NCI-H187 (cell line): Measurements from ENCODE around the gene STRIT1.
"Not testable (repeated sequence)": the region's sequence is repeated elsewhere in the genome, so short reads cannot be mapped to it uniquely, and the experiment has no call there.

Experiments
- DNase-seq, 2 experiments: peaks; one replicate each; lab custom pipeline; 2025; lab: John Stamatoyannopoulos, UW

Gene STRIT1

DNA sequence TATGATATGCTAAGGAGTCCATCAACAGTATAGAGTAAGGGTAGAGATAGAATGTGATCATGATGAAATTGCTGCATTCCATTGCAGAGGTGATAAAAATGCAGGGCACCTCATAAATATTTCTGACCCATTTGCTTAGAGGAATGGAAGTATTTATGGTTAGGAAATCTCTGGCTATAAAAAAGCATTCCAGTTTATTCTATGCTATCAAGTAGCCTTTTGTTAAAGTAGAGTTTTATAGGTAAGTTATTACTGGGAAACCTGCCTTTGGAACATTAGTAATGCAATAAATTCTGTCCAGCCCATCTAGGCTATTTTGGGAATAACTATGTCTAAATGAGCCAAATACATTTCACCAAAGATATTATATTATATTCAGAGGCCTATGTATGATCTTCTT lies 19.8 kb upstream of the STRIT1 start:
- no peak for DNase-seq

DNA sequence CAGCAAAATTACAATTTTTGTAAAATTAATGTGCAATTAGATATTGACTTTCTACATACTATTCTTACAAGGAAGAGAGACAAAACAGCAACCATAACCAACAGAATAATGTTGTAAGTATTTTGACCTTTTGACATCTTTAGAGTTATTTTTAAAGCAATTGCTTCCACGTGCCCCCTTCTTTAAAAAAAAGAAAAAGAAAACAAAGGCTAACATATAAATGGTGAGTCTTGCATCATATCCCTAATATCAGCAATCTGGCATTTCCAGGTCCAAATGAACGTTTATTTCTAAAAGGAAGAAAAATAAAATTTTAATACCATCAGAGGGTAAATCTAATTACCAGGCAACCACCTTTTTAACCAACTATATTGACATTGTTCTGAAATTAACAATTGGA lies 19.3 kb upstream of the STRIT1 start:
- DNase-seq, result no peak

DNA sequence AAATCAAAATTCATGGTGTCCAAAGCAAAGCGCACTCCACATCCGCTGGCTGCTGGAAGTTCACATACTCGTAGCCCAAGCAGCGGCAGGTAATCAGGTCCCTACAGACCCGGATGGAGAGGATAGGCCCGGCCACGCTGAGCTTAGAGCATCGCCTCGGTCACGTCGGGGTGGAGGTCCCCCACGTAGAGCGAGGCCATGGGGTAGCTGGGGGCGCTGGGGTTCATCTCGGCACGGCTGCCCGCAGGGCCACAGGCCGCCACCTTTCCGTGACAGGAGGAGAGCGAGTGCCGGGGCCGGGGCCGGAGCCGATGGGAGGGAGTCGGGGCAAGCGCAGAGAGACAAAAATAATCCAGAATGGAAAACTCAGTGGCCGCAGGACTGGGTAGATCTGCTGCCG lies 16.1 kb upstream of the STRIT1 start:
- DNase-seq, result no peak

DNA sequence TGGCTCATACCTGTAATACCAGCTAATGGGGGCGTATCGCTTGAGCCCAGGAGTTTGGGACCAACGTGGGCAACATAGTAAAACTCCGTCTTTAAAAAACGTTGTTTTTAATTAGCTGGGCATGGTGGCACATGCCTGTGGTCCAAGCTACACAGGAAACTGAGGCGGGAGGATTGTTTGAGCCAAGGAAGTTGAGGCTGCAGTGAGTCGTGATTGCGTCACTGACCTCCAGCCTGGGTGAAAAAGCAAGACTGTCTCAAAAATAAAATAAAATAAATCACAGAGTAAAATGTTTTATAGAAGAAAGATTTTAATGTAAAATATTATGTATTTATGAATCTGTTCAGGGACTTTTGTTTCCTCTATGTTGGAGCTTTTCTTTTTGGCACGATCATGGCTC lies 15.3 kb upstream of the STRIT1 start:
- DNase-seq, result no peak

DNA sequence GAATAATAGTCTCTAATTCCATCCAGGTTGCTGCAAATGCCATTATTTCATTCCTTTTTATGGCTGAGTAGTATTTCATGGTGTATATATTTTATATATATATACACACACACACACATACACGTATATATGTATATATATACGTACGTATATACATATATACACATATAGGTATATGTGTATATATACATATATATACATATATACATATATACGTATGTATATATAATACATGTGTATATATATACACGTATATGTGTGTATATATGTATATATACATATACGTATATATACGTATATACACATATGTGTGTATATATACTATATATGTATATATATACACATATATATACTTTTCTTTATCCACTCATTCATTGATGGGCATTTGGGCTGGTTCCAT lies 13.7 kb upstream of the STRIT1 start:
- no peak for DNase-seq

DNA sequence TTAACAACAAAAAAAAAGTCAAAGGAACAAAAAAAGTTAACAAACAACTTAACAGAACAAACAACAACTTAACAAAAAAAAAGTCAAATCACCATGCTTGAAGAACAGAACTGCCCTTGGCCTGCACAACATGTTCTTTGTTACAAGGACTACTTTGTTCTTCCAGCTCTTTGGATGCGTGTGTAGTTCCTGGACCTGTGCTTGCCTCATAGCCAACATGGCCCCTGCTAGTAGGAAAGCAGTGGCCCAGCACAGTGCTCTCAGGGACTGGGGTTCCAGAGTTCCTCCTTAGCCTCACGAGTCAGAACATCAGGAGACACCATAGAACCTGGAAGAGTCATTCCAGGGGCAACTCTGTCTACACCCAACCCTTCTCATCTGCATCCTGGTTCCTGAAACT lies 10.9 kb upstream of the STRIT1 start:
- no peak for DNase-seq

DNA sequence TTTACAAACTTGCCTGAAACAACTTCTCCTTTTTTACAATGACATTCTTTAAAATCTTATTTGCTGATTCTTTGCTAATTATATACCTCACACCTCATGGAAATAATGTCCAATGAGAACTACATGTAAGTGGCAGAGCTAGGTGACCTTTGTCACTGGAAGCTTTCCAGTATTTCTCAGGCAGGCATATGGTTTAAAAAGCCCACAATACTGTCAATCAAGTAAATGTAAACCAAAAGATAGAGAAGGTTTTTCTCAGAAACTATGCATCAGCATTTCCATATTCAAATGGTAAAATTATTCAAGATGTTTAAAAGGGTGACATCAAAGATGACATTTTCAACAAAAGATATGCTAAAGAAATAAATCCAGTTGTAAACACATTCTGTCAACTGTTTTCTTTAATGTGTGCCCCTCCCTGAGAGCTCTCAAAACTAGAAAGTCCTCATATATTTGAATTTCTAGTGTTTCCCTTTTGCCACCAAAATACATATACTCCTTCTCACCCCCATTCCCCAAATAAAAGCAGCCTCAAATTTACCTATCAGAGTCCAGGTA lies 10.1 kb upstream of the STRIT1 start:
- no peak for DNase-seq

DNA sequence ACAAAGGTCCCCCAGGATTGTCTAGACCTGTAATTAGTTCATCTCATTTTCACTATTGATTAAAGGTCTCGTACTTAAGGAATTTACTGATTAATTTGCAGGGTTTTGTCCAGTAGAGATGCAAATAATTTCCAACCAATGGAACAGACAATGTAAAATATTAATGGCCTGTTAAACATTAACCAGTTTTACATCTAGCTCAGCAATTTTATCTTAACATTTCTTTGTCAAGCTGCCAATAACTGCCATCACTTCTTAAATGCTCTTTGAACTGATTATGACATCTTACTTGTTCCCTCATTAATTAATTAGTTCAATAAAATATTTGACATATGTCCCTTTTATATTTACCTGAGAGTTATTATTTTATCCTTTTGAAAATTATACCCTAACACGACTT lies 9.4 kb upstream of the STRIT1 start:
- DNase-seq, result no peak

DNA sequence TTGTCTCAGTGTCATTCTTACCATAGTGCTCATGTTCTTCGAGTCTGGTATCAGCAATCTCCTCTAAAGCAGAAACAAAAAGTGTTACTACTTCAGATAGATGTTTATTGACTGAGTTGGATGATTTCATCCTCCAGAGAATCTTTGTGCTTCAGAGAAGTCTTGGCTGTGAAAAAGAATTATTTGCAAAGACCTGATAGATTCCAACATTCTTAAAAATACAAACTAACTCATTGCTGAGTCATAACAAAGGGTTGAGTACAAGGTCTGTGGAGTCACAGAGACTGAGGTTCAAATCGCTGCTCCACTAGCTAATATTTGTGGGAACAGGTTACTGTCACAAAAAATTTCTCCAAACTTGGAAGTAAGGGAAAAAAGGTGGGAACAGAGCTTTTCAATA lies 9.0 kb upstream of the STRIT1 start:
- no peak for DNase-seq

DNA sequence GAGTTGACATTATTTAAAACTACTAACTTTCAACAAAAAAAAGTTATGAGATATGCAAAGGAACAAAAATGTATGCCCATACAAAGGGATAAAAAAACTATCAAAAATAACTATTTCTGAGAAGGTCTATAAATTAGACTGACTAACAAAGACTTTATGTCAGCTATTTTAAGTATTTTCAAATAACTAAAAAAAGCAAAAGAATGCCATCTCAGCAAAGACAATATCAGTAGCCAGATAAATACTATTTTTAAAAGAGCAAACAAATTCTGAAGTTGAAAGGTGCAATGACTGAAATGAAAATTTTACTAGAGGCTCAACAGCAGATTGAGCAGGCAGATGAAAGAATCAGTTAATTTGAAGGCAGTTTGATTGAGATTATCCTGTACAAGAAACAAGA lies 3.6 kb upstream of the STRIT1 start:
- DNase-seq, result no peak

DNA sequence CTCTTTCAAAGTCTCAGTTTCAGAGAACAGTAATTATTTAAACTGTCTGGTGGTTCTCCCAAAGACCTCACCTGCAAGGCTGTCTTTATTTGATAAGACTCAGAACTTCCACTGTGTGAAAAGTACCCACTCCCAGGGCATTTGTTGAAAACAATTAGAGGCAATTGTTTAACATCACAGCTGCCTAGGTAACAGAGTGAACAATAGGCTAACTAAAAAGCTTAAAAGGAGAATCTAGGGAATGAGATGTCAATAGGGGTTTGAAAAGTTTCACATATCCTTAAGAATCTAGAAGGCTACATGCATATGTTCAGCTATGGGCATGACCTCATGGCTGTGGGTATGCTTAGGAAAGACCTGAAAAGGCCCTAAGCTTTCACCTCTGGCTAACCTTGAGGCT lies 2.9 kb upstream of the STRIT1 start:
- no peak for DNase-seq

DNA sequence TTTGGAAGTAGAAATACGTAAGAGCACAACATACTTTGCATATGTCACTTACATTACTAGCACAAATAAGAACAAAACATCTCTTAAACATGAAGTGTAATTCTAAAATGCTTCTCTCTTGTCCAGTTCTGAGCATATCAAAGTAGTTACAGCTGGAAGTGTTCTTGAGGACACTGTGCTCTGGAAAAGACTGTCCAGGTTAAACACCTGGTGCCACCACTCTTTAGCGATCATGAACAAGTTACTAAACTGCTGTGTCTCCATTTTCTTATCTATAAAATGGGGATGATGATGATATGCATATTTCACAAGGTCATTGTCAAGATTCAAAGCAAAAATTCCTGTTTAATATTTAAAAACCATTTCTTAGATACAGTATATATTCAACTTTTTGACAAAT lies 790 bp downstream of the STRIT1 start:
- no peak for DNase-seq

DNA sequence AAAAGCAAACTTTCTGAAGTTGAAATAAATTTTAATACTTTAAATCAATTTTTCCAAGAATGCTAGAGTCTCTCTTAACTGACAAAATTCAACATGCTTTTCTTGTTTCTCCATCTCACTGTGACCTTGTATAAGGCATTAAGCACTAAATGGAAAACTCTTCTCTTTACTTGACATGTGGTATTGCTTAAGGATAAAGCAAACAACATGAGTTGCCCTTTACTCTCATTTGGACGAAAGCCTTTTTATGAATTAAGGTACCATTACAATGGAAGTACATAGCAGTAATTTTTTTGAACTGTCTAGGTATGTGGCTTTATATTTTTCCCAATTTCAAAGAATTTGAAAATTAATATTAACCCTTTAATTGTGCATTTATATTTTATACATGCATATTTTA lies 1.4 kb downstream of the STRIT1 start:
- DNase-seq, result no peak

DNA sequence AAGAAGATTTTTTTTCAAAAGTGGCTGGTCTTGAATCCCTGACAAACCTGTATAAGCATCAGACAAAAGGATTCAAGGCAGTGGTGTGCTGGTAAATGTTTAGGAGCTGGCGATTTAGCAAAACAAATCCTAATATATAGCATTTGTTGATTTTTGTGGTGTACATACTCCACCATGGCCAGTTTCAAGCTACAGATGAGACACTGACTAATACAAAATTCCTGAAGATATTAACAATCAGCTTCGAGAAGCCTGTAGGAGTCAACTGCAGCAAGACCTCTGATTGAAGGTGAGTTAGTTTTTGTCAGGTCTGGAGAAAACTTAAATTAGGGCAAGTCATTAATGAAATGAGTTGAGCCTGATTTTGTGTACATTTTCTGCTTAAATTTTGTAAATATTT lies 6.7 kb downstream of the STRIT1 start:
- no peak for DNase-seq

DNA sequence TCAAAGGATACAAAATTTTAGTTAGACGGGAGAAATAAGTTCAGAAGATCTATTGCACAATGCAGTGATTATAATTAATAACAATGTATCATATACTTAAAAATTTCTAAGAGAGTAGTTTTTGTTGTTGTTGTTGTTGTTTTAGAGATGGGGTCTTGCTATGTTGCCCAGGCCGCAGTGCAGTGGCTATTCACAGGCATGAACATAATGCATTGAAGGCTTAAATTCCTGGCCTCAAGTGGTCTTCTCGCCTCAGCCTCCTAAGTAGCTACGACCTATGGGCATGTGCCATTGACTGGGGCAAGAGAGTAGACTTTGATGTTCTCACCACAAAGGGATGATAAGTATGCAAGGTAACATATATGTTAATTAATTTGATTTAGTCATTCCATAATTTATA lies 7.5 kb downstream of the STRIT1 start:
- DNase-seq, result no peak

DNA sequence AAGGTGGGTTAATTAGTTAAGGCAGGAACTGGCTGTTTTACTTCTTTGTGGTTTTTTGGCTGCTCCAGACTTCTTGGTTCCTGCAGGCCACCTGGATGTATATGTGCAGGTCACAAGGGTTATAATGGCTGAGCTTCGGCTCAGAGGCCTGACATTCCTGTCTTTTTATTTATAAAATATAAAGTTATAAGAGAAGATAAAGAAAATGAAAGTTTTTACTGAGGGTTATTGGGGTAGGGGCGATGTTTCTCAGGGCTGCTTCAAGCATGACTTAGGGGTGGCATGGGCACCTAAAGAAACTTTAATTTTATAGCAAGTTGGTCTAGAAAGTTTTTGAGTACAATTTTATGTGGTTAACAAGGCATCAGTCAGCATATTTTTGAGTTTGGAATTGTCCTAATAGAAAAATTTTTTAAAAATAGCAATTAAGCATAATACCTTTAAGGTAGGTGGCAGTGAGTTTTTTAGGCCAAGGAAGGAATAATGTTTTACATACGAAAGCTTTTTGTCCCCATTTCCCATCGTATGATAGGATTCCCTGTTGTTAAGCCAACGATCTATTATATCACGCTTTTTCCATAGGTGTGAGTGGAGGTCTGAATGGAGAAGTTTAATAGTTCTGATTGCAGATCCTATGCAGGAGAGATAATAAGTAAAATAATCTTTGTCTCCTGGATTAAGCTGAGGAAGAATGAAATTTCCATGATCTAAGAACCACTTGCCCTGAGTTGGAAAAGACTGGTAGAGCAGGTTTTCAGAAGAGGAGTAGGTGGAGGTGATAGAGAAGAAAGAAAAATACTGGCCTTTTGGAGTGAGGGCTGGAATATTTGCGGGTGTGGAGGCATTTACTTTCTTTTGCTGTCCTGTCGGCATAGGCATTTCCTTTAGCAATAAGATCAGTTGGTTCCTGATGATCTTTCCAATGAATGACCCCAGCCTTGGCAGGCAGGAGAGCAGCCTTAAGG lies 10.1 kb downstream of the STRIT1 start:
- DNase-seq, result no peak

DNA sequence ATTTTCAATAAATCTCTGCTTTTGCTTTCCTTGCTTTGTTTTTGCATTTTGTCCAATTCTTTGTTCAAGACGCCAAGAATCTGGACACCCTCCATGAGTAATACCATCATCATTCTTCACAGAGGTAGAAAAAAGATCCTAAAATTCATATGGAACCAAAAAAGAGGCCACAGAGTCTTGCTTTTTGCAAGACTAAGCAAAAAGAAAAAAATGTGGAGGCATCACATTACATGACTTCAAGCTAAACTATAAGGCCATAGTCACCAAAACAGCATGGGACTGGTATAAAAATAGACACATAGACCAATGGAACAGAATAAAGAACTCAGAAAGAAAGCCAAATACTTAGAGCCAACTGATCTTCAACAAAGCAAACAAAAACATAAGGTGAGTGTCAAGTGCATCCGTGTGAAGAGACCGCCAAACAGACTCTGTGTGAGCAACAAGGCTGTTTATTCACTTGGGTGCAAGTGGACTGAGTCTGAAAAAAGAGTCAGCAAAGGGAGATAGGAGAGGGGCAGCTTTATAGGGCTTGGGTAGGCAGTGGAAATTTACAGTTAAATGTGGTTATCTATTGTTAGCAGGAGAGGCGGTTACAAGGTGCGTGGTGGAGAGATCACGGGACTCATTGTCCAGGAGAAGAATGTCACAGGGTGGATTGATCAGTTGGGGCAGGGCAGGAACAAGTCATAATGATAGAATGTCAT lies 10.9 kb downstream of the STRIT1 start:
- DNase-seq, result no peak

DNA sequence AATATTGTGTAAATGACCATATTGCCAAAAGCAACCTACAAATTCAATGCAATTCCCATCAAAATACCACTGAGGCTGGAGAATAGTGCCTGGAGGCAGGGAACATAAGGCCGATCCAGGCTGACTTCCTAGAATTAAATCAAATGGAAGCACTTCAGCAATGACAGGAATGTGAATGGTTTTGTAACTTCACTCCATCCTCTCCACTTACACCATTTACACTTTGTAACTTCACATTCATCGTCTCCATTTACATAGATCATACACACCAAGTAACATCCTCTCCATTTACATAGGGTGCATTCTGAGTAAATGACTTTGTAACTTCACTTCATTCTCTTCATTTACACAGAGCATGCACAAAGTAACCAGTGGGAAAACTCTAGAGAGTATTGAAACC lies 11.6 kb downstream of the STRIT1 start:
- no peak for DNase-seq

DNA sequence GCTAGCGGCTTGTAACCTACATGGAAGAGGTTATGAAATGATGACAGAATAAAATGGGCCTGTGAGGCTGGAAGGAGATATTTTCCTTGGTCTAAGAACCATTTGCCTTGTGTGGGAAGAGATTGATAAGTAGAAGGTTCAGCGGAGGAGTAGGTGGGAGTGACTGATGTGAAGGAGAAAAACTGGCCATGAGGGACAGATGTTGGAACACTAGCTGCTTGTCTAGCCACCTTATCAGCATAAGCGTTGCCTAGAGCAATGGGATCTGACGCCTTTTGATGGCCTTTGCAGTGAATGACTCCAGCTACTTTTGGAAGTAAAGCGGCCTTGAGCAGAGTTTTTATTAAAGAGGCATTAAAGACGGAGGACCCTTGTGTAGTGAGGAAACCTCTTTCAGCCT lies 17.4 kb downstream of the STRIT1 start:
- DNase-seq, result not testable (repeated sequence)

DNA sequence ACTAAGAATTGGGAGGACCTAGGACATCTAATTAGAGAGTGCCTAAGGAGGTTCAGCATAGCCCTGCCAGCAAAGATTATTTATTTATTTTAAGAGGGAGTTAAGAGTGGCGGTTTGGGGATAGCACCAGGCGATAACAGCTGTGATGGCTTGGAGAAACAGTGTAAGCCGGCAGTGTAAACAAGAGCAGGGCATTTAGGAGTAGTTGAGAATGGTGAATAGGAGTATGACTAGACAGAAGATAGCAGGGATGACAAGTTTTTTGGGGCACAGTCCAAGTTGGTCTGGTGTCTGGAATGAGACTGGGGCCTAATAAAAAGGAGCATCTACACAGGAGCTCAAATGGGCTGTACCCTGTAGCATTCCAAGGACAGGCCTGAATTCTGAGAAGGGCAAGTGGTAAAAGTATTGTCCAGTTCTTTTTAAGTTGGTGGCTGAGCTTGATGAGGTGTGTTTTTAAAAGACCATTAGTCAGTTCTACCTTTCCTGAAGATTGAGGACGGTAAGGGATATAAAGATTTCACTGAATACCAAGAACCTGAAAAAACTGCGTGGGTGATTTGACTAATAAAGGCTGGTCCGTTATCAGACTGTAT lies 18.2 kb downstream of the STRIT1 start:
- not testable (repeated sequence) for DNase-seq

DNA sequence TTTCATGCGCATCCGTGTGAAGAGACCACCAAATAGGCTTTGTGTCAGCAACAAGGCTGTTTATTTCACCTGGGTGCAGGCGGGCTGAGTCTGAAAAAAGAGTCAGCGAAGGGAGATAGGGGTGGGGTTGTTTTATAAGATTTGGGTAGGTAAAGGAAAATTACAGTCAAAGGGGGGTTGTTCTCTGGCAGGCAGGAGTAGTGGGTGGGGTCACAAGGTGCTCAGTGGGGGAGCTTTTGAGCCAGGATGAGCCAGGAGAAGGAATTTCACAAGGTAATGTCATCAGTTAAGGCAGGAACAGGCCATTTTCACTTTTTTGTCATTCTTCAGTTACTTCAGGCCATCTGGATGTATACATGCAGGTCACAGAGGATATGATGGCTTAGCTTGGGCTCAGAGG lies 19.0 kb downstream of the STRIT1 start:
- not testable (repeated sequence) for DNase-seq

DNA sequence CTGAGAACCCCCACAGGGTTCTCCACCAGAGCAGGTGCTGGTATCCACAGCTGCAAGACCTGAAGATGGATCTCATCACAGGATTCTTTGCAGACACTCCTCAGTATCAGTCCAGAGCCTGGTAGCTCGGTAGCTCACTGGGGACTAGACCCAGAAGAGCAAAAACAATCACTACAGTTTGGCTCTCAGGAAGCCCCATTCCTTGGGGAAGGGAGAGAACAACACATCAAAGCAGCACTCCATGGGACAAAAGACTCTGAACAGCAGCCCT lies 22.2 kb downstream of the STRIT1 start:
- DNase-seq, result no peak
